Stimulated activated CD8-positive, alpha-beta memory T cell treated with anti-CD3 and anti-CD28 coated beads, Interleukin-15, amount 100 ng/mL, for 1 hour (primary cell): ENCODE results near the gene TCOF1.
A peak's percentile ranks its signal among the peaks of the same experiment; 100 is the strongest.

Source experiments
- DNase-seq: peaks from one replicate; pipeline ENCODE4 v3.0.0-alpha.2; 2020; ENCODE audit warnings: low read depth

Gene TCOF1, protein sequence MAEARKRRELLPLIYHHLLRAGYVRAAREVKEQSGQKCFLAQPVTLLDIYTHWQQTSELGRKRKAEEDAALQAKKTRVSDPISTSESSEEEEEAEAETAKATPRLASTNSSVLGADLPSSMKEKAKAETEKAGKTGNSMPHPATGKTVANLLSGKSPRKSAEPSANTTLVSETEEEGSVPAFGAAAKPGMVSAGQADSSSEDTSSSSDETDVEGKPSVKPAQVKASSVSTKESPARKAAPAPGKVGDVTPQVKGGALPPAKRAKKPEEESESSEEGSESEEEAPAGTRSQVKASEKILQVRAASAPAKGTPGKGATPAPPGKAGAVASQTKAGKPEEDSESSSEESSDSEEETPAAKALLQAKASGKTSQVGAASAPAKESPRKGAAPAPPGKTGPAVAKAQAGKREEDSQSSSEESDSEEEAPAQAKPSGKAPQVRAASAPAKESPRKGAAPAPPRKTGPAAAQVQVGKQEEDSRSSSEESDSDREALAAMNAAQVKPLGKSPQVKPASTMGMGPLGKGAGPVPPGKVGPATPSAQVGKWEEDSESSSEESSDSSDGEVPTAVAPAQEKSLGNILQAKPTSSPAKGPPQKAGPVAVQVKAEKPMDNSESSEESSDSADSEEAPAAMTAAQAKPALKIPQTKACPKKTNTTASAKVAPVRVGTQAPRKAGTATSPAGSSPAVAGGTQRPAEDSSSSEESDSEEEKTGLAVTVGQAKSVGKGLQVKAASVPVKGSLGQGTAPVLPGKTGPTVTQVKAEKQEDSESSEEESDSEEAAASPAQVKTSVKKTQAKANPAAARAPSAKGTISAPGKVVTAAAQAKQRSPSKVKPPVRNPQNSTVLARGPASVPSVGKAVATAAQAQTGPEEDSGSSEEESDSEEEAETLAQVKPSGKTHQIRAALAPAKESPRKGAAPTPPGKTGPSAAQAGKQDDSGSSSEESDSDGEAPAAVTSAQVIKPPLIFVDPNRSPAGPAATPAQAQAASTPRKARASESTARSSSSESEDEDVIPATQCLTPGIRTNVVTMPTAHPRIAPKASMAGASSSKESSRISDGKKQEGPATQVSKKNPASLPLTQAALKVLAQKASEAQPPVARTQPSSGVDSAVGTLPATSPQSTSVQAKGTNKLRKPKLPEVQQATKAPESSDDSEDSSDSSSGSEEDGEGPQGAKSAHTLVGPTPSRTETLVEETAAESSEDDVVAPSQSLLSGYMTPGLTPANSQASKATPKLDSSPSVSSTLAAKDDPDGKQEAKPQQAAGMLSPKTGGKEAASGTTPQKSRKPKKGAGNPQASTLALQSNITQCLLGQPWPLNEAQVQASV (N-terminal part only)

DNA sequence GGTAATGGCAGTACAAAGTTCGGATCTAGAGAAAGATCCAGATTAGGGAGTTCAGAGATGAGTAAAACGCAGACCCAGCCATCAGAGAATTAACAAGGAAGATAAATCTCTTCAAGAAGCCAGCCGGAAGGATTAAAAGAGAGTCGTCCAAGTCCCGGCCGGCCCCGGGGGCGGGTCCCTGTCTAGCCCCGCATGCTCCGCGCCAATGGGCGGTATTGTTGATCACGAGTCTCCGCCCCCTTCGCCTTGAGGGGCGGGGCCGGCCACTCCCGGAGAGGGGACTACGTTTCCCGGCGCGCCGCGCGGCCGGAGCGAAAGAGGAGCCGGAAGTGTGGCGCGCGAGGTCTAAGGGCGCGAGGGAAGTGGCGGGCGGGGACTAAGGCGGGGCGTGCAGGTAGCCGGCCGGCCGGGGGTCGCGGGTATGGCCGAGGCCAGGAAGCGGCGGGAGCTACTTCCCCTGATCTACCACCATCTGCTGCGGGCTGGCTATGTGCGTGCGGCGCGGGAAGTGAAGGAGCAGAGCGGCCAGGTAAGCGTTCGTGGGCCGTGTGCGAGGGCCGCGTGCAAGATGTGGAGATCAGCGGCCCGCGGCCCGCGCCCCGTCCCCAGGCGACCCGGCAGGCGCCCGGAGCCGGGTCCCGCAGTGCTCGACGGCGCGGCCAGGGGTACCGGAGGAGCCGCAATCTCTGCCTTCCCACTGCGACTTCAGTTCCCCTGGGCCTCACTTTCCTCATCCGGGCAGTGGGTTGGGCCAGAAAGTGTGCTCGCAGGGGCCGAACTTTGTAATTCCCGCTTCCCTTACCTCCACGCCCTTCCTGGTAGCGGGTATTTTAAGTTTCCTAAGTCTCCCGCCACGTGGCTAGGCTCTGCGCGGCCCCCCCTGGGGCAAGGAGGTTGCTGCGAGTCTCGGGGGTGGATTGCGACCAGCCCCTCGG, at the start of gene TCOF1:
TSS of gene TCOF1 (plus strand) at position 372 of the 935 bp plus-strand sequence. CDS start at position 422, 50 bp downstream.
- DNase-seq, result peak; percentile 93

DNA sequence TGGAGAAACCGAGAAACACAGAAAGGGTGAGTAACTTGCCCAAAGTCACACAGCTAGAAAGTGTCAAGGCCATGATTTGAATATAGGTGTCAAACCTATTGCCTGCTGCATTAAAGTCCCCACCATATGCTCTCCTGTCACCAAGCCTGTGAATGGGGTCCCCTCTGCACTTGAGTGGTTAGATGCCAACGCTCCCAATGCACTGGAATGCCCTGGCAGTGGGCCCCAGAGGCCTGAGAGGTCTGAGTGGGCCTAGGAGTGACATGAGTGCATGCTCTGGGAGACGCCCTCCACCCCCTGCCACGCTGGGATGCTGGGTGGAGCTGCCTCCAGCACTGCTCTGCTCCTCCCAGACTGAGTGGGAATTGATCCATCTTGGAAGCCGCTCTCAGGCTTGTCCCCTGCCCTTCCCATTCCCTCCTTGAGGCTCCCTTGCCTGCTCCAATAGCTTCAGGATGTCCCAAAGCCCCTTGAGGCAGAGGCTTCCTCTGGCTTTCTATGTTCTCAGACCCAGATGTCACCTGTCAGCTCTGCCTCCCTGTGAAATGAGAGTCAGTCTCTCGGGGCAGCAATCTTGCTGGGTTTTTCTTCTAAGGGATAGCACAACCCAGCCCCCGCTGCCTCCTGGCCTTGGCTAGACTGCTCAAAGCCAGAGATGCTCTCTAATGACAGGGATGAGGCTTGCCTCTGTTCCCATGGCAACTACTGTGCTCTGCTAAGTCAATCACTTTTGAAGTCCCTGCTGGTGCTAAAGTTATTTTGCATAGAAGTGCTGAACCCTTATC, 48.2 kb upstream of the TCOF1 start:
- no peak for DNase-seq

DNA sequence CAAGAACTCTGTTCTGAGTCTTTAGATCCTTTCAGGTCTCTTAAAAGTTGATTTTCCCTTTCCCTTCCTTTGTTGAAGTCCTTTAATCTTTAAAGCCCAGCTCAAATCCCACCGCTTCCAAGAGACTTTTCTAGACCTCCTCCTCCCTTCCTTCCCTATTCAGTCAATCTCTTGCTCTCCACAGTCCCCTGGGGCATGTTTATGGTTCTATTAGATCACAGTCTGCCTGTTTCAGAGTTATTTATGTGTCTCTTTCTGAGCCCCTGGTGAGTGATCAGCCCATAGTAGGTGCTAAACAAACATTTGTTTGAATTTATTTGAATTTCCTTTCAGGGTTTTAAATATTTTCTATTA, 47.6 kb upstream of the TCOF1 start:
- no peak for DNase-seq

DNA sequence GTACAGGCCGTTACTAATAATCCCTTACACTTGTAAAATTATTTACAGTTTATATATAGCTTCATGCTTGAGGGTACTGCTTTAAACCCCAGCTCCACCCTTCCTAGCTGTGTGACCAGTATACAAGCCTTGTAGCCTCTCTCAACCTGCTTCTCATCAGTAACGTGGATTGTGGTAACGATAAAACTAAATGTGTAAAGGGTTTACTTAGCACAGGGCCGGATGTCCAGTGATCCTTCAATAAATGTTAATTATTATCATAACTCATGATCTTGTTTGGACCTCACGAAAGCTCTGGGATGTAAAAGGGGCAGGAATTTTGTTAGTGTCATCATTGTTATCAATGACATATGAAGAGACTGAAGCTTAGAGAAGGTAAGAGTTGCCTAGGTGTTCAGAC, 47.3 kb upstream of the TCOF1 start:
- no peak for DNase-seq

DNA sequence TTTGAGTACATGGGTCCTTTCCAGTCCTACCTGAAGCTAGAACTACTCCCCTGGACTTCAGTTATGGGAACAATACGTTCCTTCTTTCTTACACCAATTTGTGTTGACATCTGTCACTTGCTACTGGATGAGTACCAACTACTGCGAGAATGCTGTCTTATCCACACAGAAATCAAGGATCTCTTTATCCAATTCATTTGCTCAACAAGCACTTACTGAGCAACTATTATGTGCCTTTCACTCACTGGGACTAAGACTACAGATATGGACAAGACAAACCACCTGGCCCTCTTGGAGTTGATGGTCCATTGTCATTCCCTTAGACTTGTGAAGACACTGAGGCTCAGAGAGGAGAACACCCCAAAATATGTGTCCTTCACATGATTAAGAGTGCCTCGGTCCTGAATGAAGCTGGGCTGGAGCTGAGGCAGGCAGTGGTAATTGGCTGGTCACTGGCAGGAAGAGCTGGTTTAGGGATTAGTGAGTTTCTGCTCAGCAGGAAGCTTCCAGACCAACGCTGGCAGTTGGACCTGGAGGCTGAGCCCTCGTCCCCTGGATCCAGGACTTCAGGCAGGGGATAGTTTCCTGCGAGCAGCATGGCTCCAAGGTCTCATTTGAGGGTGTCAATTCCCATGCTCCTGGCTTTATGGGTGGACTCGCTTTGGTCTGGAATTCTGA, 46.3 kb upstream of the TCOF1 start:
- DNase-seq, result no peak

DNA sequence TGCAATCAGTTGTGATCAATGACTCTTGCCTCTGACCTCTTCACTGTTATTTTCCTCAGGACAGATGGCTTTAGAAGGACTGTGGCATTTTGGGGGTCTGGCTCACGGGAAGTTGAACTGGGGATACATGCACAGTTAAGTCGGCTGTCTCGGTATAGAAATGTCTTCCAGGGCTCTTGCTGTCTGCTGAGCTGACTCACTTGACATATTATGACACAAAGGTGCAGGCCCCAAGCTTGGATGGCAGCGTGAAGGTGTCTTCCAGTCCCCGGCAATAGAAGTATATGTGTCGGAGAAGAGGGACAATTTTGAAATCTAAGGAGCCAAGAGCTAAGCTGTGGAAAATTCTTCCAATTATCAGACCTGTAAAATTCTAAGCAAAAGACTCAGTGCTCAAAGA, 45.0 kb upstream of the TCOF1 start:
- DNase-seq, result no peak

DNA sequence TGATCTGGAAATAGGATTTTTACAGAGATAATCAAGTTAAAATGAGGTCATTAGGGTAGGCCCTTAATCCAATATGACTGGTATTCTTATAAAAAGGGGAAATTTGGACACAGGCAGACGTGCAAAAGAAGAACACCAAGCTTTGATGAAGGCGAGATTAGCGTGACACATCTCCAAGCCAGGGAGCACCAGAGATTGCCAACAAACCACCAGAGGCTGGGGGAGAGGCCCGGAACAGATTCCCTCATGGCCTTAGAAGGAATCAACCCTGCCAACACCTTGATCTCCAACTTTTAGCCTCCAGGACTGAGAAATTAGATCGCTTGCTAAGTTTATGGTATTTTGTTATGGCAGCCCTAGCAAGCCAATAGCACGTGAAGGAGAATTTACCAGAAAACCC, 44.0 kb upstream of the TCOF1 start:
- no peak for DNase-seq

DNA sequence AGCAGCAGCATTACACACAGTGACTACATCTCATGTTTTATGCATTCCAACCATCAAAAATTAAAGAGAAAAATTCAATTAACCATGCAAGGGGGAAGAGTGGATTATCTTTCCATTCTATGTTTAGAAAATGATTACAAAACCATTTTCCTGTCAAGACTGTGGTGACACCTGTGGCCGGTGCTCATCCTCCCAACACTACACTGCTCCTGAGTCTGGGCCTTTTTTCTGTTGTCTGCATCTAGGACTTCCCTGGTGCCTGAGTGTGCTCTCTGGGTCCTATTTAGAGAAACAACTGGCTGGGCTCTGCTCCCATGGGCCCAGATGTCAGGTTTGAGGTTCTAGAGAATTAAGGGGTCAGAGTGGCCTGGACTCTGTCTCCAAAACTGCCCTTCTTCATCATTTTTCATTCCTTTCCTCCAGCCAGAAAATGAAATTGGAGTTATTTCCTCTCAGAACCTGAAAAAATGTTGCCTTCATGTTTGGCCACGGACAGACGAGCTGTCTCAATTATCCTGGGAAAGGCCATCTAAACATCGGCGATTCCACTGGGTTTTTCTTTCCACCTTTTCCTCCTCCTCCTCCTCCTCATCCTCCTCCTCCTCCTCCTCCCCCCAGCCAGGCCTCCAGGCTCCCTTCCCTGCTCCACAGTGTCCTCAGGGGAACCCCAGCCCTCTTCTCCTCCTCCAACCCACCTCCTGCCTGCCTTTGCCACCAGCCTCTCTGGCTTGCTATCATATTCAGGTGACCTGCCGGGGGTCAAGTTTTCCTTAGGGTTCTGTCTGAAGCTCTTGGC, 43.4 kb upstream of the TCOF1 start:
- no peak for DNase-seq

DNA sequence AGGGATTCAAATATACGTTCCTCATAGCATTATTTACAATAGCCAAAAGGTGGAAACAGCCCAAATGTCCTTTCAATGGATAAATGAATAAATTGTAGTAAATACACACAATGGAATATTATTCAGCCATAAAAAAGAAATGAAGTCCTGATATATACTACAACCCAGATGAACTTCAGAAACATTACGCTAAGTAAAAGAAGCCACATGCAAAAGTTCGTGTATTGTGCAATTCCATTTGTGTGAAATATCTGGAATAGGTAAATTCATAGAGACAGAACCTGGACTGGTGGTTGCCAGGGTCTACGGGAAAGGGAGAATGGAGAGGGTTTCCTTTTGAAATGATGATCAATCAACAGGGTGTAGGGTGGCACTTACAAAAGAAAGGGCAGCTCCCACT, 42.3 kb upstream of the TCOF1 start:
- DNase-seq, result no peak

DNA sequence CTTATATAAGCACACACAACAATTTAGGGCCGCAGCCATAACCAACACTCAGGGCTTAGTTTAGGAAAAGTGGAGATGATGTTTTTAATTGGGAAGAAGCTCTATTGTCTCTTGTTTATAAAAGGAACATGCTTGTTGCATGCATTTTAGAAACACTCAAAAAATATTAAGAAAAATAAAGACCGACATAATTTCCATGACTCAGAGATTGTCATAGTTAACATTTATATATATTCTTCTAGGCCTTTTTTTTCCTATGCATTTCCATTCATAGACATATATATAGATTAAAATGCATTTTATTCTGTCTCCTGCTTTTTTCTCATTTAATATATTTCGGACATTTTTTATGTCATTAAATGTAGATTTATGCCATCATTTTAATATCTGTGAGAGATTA, 41.2 kb upstream of the TCOF1 start:
- DNase-seq, result no peak

DNA sequence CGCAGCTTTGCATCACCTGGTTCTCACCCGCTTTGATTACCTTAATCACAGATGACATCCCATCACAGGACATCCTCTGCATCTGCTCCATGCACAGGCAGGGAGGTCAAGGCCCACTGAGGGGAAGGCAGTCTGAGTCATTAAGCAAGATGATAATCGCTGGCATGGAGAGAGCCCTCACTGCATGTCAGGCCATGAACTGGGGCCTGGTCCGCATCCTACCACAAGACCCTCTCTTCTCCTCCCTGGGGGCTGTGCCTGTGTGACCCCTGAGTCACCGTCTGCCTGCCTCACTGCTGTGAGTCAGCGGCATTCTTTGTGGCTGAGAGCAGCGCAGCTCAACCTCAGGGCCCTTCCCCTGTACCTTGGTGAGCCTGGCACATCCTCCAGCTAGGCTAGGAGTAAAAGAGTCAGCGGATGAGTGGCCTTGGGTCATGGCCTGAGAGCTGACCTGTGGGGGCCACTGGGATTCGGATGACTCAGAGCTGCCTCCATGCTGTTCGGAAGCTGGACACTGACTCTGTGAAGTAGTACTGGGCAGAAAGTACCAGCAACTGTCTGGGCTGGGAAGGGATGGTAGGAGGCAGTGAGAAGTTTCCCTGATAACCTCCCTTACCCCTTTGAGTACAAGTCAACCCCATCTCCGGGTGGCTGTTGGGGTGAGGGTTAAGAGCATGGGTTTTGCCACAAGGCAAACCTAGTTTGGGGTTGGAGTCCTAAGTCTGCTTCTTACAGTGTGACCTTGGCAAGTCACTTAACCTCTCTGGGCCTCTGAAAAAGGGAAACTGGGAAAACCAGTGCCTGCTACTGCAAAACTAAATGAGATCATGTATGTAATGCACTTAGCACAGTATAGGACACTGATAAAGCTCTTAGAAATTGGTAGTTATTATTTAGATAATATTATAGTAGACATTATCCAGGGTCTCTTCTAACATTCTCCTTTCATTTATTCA, 40.2 kb upstream of the TCOF1 start:
- no peak for DNase-seq

DNA sequence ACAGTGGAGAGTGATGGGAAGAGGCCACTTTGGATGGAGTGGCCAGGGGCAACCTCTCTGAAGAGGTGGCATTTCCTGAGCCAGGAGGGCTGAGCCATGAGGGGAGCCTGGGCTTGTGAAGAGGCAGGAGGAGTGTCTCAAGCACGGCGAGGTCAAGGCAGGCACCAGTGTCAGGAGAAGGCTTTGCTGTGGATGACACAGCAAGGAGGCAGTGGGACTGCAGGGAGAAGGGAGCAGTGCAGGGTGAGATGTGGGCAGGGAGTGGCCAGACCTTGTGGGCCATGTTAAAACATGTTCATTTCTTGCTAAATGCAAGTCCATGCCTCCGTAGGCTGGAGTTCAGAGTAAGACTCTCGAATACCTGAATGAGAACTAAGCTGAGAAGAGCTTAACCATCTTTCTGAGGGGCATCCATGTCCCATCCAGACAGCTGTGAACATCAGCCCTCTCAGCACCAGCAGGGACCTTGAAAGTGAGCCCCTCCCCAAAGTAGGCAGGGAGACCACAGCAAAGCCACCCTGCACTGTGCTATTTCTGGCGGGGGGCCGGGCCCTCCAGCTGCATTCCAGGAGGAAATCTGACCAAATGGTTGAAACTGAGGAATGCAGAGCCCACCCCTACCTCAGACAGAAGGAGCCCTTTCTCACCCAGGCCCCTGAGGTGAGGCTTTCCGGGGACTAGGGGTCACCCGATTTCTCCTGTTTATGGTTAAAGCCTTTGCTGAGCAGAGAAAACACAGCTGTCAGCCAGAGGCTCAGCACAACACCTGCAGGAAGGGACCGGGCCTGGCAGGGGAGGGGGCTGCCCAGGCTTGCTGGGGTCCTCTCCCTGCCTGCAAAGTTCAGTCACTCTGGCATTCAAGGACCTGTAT, 38.6 kb upstream of the TCOF1 start:
- DNase-seq, result no peak

DNA sequence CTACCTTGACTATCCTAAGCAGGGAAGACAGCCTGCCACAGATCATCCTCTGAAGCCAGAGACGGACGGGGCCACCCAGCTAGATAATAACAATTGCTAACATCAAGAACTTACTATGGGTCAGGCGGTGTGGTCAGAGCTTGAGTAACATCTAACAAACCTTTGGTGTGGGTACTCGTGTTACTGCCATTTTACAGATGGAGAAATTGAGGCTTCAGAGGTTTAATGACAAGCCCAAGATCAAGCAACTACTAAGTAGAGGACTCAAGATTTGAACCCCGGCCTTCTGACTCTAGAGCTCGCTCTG, 38.1 kb upstream of the TCOF1 start:
- DNase-seq, result no peak

DNA sequence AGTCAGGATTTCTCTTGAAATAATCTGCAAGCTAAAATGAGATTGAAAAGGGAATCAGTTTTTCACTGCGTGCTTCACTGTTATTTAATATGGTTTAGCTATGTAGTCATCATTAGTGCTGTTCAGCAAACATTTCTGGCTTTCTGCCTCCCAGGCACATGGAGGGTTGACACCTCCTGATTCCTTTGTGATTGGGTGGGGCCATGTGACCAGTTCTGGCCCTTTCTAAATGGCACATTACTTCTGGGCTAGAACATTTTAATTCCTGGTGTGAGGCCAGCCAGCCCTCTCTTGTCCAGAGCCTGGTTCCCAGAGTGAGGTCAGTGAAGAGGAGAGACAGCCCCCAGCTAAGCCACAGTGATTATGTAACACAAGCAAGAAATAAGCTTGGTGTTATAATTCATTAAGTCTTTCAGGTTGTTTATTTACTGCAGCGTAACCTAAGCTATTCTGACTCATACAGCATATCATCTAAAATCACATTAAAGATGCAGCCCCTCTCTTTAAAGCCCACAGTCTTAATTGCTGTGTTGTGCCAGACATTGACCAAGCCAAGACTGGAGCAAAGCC, 37.4 kb upstream of the TCOF1 start:
- DNase-seq, result no peak

DNA sequence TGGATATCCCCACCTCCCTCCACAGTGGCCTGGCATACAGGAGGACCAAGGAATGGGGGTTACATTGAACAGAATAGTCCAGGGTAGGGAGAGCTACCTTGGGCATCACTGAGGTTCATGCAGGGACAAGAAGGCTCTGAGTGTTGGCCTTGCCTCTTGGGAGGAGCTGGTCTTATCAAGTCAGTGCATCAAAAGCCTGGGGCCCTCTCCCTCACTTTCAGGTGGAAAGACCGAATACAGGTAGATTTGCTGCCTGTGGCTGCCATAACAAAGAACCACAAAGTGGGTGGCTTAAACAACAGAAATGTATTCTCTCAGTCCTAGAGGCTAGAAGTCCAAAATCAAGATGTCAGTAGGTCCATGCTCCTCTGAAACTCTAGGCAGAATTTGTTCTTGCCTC, 36.3 kb upstream of the TCOF1 start:
- no peak for DNase-seq

DNA sequence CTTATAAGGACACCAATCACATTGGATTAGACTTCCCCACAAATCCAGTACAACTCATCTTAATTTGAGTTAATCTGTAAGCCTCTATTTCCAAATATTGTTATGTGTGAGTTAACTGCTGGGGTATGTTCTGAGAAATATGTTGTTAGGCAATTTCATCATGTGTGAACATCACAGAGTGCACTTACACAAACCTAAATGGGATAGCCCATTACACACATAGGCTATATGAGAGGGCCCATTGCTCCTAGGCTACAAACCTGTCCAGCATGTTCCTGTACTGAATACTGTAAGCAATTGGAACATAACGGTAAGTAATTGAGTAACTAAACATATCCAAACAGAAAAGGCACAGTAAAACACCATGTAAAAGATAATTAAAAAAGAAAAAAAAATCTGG, 35.7 kb upstream of the TCOF1 start:
- DNase-seq, result no peak

DNA sequence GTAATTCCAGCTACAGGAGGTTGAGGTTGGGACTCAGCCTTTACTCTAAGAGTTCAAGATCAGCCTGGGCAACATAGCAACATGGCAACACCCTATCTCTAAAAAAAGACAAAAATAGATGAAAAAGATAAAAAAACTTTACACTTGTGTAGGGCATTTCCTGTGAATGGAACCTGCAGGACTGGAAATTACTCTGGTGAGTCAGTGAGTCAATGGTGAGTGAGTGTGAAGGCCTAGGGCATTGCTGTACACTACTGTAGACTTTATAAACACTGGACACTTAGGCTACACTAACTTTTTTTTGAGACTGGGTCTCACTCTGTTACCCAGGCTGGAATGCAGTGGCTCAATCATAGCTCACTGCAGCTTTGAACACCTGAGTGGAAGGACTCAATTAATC, 35.3 kb upstream of the TCOF1 start:
- DNase-seq, result no peak
